Ishikawa (cell line): ENCODE data around the gene METTL8.

ENCODE experiments used
- CEBPB ChIP-seq: IDR thresholded peaks from 2 replicates; pipeline ENCODE4 v1.6.1; 2012
- CREB1 ChIP-seq: IDR thresholded peaks from 2 replicates; pipeline ENCODE4 v1.6.1; 2012; ENCODE audit warnings: low read depth
- EGR1 ChIP-seq: IDR thresholded peaks from 2 replicates; pipeline ENCODE4 v1.6.1; 2012
- EP300 ChIP-seq: IDR thresholded peaks from 2 replicates; pipeline ENCODE4 v1.6.1; 2012; ENCODE audit warnings: borderline replicate concordance
- FOXM1 ChIP-seq: IDR thresholded peaks from 2 replicates; pipeline ENCODE4 v1.6.1; 2012; ENCODE audit warnings: low read depth, borderline replicate concordance
- MAX ChIP-seq: IDR thresholded peaks from 2 replicates; pipeline ENCODE4 v1.6.1; 2012
- NFIC ChIP-seq: IDR thresholded peaks from 2 replicates; pipeline ENCODE4 v1.6.1; 2012
- RAD21 ChIP-seq: IDR thresholded peaks from 2 replicates; pipeline ENCODE4 v1.6.1; 2012; ENCODE audit warnings: low read depth
- TAF1 ChIP-seq: IDR thresholded peaks from 2 replicates; pipeline ENCODE4 v1.6.1; 2012; ENCODE audit warnings: low read depth, mild to moderate bottlenecking
- TCF12 ChIP-seq: IDR thresholded peaks from 2 replicates; pipeline ENCODE4 v1.6.1; 2012; ENCODE audit warnings: low read depth
- TEAD4 ChIP-seq: IDR thresholded peaks from 2 replicates; pipeline ENCODE4 v1.6.1; 2012
- USF1 ChIP-seq: IDR thresholded peaks from 2 replicates; pipeline ENCODE4 v1.6.1; 2012
- YY1 ChIP-seq: IDR thresholded peaks from 2 replicates; pipeline ENCODE4 v1.6.1; 2012; ENCODE audit warnings: low read depth
- ZBTB7A ChIP-seq: IDR thresholded peaks from 2 replicates; pipeline ENCODE4 v1.6.1; 2012; ENCODE audit warnings: low read depth
- TF ChIP-seq, protein P1 (sequence below): IDR thresholded peaks from 2 replicates; pipeline ENCODE4 v1.6.1; 2012; ENCODE audit warnings: low read depth, mild to moderate bottlenecking

Gene METTL8, protein sequence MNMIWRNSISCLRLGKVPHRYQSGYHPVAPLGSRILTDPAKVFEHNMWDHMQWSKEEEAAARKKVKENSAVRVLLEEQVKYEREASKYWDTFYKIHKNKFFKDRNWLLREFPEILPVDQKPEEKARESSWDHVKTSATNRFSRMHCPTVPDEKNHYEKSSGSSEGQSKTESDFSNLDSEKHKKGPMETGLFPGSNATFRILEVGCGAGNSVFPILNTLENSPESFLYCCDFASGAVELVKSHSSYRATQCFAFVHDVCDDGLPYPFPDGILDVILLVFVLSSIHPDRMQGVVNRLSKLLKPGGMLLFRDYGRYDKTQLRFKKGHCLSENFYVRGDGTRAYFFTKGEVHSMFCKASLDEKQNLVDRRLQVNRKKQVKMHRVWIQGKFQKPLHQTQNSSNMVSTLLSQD

GRCh38 chr2:171433763-171434012, at the start of gene METTL8:
Gene METTL8, minus strand, starts transcription at chr2:171433990. Its CDS starts 41,805 bp downstream, at chr2:171392185.
- TF ChIP-seq USF1 (no peak), TCF12 (no peak), NFIC (0 out of 2 replicates have a peak, but pooled peaks have one; percentile 18), CREB1 (no peak)

DNA sequence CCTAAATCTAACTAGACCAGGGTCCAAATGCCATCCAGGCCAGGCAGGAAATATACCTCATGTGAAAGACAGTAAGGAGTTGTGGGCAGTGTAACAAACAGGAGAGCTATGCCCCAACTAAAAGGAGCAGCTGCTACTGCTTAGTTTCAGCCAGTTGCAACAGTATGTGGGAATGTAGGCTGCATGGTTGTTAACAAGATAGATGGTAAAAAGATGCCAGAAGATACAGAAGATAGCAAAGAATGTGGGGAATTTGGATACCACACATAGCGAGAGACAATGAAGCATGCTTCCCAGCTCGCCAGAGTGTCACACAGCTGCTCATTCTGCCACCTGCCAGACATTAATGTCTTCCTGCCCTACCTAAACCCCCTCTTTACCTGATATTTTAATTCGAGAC, 49.1 kb upstream of the METTL8 start:
- TF ChIP-seq, protein P1, sequence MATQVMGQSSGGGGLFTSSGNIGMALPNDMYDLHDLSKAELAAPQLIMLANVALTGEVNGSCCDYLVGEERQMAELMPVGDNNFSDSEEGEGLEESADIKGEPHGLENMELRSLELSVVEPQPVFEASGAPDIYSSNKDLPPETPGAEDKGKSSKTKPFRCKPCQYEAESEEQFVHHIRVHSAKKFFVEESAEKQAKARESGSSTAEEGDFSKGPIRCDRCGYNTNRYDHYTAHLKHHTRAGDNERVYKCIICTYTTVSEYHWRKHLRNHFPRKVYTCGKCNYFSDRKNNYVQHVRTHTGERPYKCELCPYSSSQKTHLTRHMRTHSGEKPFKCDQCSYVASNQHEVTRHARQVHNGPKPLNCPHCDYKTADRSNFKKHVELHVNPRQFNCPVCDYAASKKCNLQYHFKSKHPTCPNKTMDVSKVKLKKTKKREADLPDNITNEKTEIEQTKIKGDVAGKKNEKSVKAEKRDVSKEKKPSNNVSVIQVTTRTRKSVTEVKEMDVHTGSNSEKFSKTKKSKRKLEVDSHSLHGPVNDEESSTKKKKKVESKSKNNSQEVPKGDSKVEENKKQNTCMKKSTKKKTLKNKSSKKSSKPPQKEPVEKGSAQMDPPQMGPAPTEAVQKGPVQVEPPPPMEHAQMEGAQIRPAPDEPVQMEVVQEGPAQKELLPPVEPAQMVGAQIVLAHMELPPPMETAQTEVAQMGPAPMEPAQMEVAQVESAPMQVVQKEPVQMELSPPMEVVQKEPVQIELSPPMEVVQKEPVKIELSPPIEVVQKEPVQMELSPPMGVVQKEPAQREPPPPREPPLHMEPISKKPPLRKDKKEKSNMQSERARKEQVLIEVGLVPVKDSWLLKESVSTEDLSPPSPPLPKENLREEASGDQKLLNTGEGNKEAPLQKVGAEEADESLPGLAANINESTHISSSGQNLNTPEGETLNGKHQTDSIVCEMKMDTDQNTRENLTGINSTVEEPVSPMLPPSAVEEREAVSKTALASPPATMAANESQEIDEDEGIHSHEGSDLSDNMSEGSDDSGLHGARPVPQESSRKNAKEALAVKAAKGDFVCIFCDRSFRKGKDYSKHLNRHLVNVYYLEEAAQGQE = no peak
- no peak for TF ChIP-seq EP300
- no peak for TF ChIP-seq FOXM1
- TF ChIP-seq TCF12 = no peak
- TF ChIP-seq ZBTB7A = no peak
- TF ChIP-seq NFIC = no peak
- no peak for TF ChIP-seq RAD21
- TF ChIP-seq USF1 = no peak
- no peak for TF ChIP-seq CREB1
- no peak for TF ChIP-seq CEBPB
- no peak for TF ChIP-seq TEAD4
- no peak for TF ChIP-seq EGR1
- no peak for TF ChIP-seq YY1

- TF ChIP-seq MAX = no peak
- TF ChIP-seq TCF12 = no peak
- TF ChIP-seq, protein P1 = no peak
- TF ChIP-seq YY1 = no peak
- no peak for TF ChIP-seq CREB1
- TF ChIP-seq RAD21 = no peak
- no peak for TF ChIP-seq ZBTB7A
- TF ChIP-seq USF1 = no peak
- TF ChIP-seq FOXM1 = no peak
- no peak for TF ChIP-seq TAF1
- no peak for TF ChIP-seq NFIC
- TF ChIP-seq EGR1 = no peak
- TF ChIP-seq EP300 = no peak
- no peak for TF ChIP-seq TEAD4
- TF ChIP-seq CEBPB = no peak
Observed at GRCh38 chr2:171482308-171482707, 48.5 kb upstream of the METTL8 start.

DNA sequence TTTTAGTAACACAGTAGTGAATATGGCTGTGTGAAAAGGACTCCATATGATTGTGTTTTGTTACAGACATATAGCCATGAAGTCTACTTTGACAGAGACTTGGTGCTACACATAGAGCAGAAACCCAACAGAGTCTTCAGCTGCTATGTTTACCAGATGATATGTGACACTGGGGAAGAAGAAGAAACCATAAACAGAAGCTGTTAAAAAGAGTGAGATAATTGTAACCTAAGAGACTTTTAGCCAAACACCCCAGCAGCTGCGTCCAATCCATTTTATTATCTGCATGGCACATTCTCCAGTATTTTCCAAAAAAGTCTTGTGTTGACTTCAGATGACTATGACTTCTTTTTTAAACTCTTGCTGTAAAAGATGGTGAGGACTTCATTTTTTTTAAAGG, 47.1 kb upstream of the METTL8 start:
- no peak for TF ChIP-seq TAF1
- no peak for TF ChIP-seq EGR1
- TF ChIP-seq FOXM1 = no peak
- TF ChIP-seq CEBPB = no peak
- no peak for TF ChIP-seq ZBTB7A
- TF ChIP-seq TEAD4 = no peak
- no peak for TF ChIP-seq YY1
- TF ChIP-seq, protein P1 = no peak
- no peak for TF ChIP-seq EP300
- TF ChIP-seq CREB1 = no peak
